IMR-90 (cell line): ENCODE measurements around the gene CENPA. TPM values are rescaled to one million over a fixed set of nuclear protein-coding genes. Genes with fewer than 3 reads are reported as not detected.

Experiments
- ATAC-seq: fragments of 200-7000 bp; cut with Tn5 transposase; 2 replicates; pipeline ENCODE4 v1.9.1; 2020; ENCODE audit warnings: low read depth, mild to moderate bottlenecking, moderate library complexity
- BruUV-seq: library from RNA; stranded (reverse); fragments of 400-500 nt; replicated peaks from 2 replicates; lab custom pipeline; 2021; lab: Mats Ljungman, UMichigan
- CTCF ChIA-PET: fragments of 300-600 bp; formaldehyde crosslinking; extraction: SDS; loops from one replicate; lab custom pipeline; 2021; ENCODE audit warnings: antibody characterized with exemption; lab: Yijun Ruan, JAX
- POLR2A ChIA-PET: fragments of 300-600 bp; sonication (Branson Sonifier 250); formaldehyde crosslinking; loops from one replicate; lab custom pipeline; 2022; ENCODE audit warnings: antibody characterized with exemption; ENCODE audit not compliant: unreplicated experiment; lab: Charles Lee
- DNase-seq: peaks from one replicate; pipeline ENCODE4 v3.0.0; 2013
- H2AFZ ChIP-seq: replicated peaks from 2 replicates; pipeline ENCODE3; 2013; ENCODE audit warnings: low read length, mild to moderate bottlenecking; ENCODE audit not compliant: poor library complexity
- H2AK5ac ChIP-seq: 2 replicates; pipeline ENCODE4 v1.6.1; 2013; ENCODE audit warnings: low read depth, low read length, inconsistent platforms
- H2AK9ac ChIP-seq: replicated peaks from 2 replicates; pipeline ENCODE3; 2013; ENCODE audit warnings: mild to moderate bottlenecking, low read depth, low read length, moderate library complexity; ENCODE audit not compliant: poor library complexity
- H2BK120ac ChIP-seq: 2 replicates; pipeline ENCODE4 v1.6.1; 2013; ENCODE audit warnings: low read depth, low read length, inconsistent platforms
- H2BK15ac ChIP-seq: 3 replicates; pipeline ENCODE4 v1.6.1; 2013; ENCODE audit warnings: low read depth, low read length, inconsistent platforms
- H2BK20ac ChIP-seq: 2 replicates; pipeline ENCODE4 v1.6.1; 2013; ENCODE audit warnings: low read depth, mild to moderate bottlenecking, inconsistent platforms, low read length, moderate library complexity
- H2BK5ac ChIP-seq: 2 replicates; pipeline ENCODE4 v1.6.1; 2013; ENCODE audit warnings: mild to moderate bottlenecking, low read depth, low read length, inconsistent platforms; ENCODE audit not compliant: poor library complexity, severe bottlenecking
- H3K14ac ChIP-seq: replicated peaks from 2 replicates; pipeline ENCODE4 v1.6.1; 2013; ENCODE audit warnings: low read depth, low read length, inconsistent platforms
- H3K18ac ChIP-seq: 2 replicates; pipeline ENCODE4 v1.6.1; 2013; ENCODE audit warnings: low read depth, low read length, control low read depth
- H3K23ac ChIP-seq: 2 replicates; pipeline ENCODE4 v1.6.1; 2013; ENCODE audit warnings: low read depth, low read length, inconsistent platforms
- H3K27ac ChIP-seq: 2 replicates; pipeline ENCODE4 v1.5.1; 2013; ENCODE audit warnings: mild to moderate bottlenecking, control low read depth, low read length; ENCODE audit not compliant: insufficient read depth
- H3K27me3 ChIP-seq: 2 replicates; pipeline ENCODE4 v1.6.1; 2013; ENCODE audit warnings: low read length; ENCODE audit not compliant: control insufficient read depth, insufficient read depth
- H3K36me3 ChIP-seq: 2 replicates; pipeline ENCODE4 v1.6.1; 2013; ENCODE audit warnings: low read length, mixed read lengths; ENCODE audit not compliant: control insufficient read depth, insufficient read depth
- H3K4ac ChIP-seq: 2 replicates; pipeline ENCODE4 v1.6.1; 2013; ENCODE audit warnings: low read depth, low read length, inconsistent platforms
- H3K4me1 ChIP-seq: 2 replicates; pipeline ENCODE4 v1.6.1; 2013; ENCODE audit warnings: low read length, mixed read lengths; ENCODE audit not compliant: control insufficient read depth, insufficient read depth
- H3K4me2 ChIP-seq: 2 replicates; pipeline ENCODE4 v1.6.1; 2013; ENCODE audit warnings: low read depth, mild to moderate bottlenecking, control low read depth, low read length, moderate library complexity
- H3K4me3 ChIP-seq: 2 replicates; pipeline ENCODE4 v1.5.1; 2013; ENCODE audit warnings: low read depth, mild to moderate bottlenecking, control low read depth, low read length, moderate library complexity; ENCODE audit not compliant: insufficient read depth
- H3K56ac ChIP-seq: 2 replicates; pipeline ENCODE4 v1.6.1; 2013; ENCODE audit warnings: low read length, inconsistent platforms; ENCODE audit not compliant: insufficient read depth; ENCODE audit errors: extremely low read depth
- H3K79me1 ChIP-seq, 2 experiments: 2 replicates each; pipeline ENCODE4 v1.6.1; 2013; ENCODE audit warnings: low read length in 2 of 2, inconsistent platforms in 1 of 2, low read depth in 1 of 2
- H3K9ac ChIP-seq: 2 replicates; pipeline ENCODE4 v1.6.1; 2013; ENCODE audit warnings: low read depth, low read length, control low read depth
- H3K9me1 ChIP-seq: 2 replicates; pipeline ENCODE4 v1.6.1; 2013; ENCODE audit warnings: low read length, inconsistent platforms; ENCODE audit not compliant: insufficient read depth
- H3K9me3 ChIP-seq: 2 replicates; pipeline ENCODE4 v1.6.1; 2013; ENCODE audit warnings: low read length; ENCODE audit not compliant: control insufficient read depth, insufficient read depth
- H4K20me1 ChIP-seq: 2 replicates; pipeline ENCODE4 v1.6.1; 2013; ENCODE audit warnings: low read length, inconsistent platforms; ENCODE audit not compliant: insufficient read depth
- H4K5ac ChIP-seq: 2 replicates; pipeline ENCODE4 v1.6.1; 2013; ENCODE audit warnings: mild to moderate bottlenecking, low read depth, low read length, control low read depth
- H4K8ac ChIP-seq, 2 experiments: 2 replicates each; pipeline ENCODE4 v1.6.1; 2013; ENCODE audit warnings: low read depth in 2 of 2, low read length in 2 of 2, control low read depth in 1 of 2, inconsistent platforms in 1 of 2
- H4K91ac ChIP-seq: 2 replicates; pipeline ENCODE4 v1.6.1; 2013; ENCODE audit warnings: low read depth, low read length, inconsistent platforms; ENCODE audit not compliant: insufficient read depth
- CHD1 ChIP-seq: IDR thresholded peaks from 2 replicates; pipeline ENCODE4 v1.6.1; 2012; ENCODE audit warnings: low read depth, low read length, improper control_type of control experiment
- MAFK ChIP-seq: IDR thresholded peaks from 2 replicates; pipeline ENCODE4 v1.6.1; 2012; ENCODE audit warnings: low read depth, low read length, improper control_type of control experiment
- MAZ ChIP-seq: IDR thresholded peaks from 2 replicates; pipeline ENCODE4 v1.6.1; 2012; ENCODE audit warnings: low read depth, mild to moderate bottlenecking, low read length, improper control_type of control experiment, moderate library complexity, borderline replicate concordance
- WGBS, 2 experiments: methylation state at CpG; one replicate each; pipeline versions ENCODE4 v1.1.5 to v1.1.7; 2013; ENCODE audit warnings: missing lambda C conversion rate in 2 of 2; ENCODE audit not compliant: insufficient read length in 1 of 2; ENCODE audit errors: extremely low coverage in 2 of 2; 5-methylcytosine and 5-hydroxymethylcytosine counted together
- dilution Hi-C: fragments of 300-500 bp; cut with HindIII; formaldehyde crosslinking; loops from one replicate; pipeline ENCODE4 v1.14.3; 2018; ENCODE audit warnings: low sequenced_read_pairs; ENCODE audit not compliant: unreplicated experiment
- in situ Hi-C: fragments of 300-500 bp; cut with MboI; formaldehyde crosslinking; loops from 3 replicates; pipeline ENCODE4 v1.14.3; 2019; ENCODE audit warnings: low sequenced_read_pairs, inconsistent platforms, mixed read lengths
- intact Hi-C: fragments of 100-400 bp; cut with micrococcal nuclease; formaldehyde crosslinking; loops from 2 replicates; pipeline ENCODE4 v1.10.0; 2022
- polyA plus RNA-seq, 3 experiments: library from polyadenylated mRNA; depleted of rRNA; stranded (reverse); fragments of >200 nt; gene quantifications; 2 replicates each; pipeline ENCODE4 v1.2.3, GENCODE V29; 2012; ENCODE audit warnings: low replicate concordance in 1 of 3
- total RNA-seq: library from RNA; depleted of rRNA; stranded (reverse); fragments of >200 nt; gene quantifications from 2 replicates; pipeline ENCODE4 v1.2.3, GENCODE V29; 2012
- TF ChIP-seq, protein P1 (sequence below): conservative IDR thresholded peaks from 2 replicates; pipeline ENCODE4 v1.5.1; 2012; ENCODE audit warnings: mild to moderate bottlenecking, low read depth, low read length, improper control_type of control experiment
- TF ChIP-seq, protein P2 (sequence below): fragments of 150-350 bp; IDR thresholded peaks from 2 replicates; pipeline ENCODE4 v1.6.1; 2017; ENCODE audit warnings: mild to moderate bottlenecking, antibody characterized with exemption, low read length, low read depth

CENPA gene
- total and polyA plus RNA-seq, 2 of the 4 experiments (the other 2 are of a cell fraction): 7.7 to 14.9 TPM

DNA sequence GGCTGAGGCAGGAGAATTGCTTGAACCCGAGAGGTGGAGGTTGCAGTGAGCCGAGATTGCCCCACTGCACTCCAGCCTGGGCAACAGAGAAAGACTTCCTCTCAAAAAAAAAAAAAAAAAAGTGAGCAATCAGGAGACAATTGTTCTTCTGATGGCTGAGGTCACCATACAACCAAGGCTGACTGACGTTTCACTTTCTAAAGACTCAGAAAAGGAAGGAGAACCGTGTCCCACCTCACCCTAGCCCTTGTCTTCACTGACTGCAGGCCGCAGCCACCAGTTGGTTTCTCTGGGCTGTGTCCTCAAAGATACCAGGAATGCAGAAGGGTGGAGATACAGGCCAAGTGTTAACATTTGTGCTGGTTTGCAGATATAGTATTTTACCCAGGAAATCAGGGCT, 29.5 kb upstream of the CENPA start:
- Histone ChIP-seq H2BK5ac (no peak overlapping the region), H3K14ac (no peak overlapping the region), H3K4ac (peak overlapping the region; percentile 88), H2BK20ac (peak overlapping the region; percentile 92), H3K4me2 (no peak overlapping the region), H2AK9ac (no peak overlapping the region), H3K23ac (no peak overlapping the region), H3K18ac (peak overlapping the region; percentile 81), H3K79me1 (peaks cover 0 to 15% of the 10 kb centered on the region in 2 experiments; a peak in 1 of 4 replicates), H2BK15ac (peak overlapping the region; percentile 90), H4K20me1 (no peaks in the 10 kb centered on the region), H3K27ac (peak overlapping the region; percentile 19; the same call in 1 of the 2 replicates), H3K36me3 (no peaks in the 10 kb centered on the region), H3K56ac (no peak overlapping the region), H3K9me3 (peaks cover 2% of the 10 kb centered on the region), H2AFZ (no peak overlapping the region), H2AK5ac (peak overlapping the region; percentile 86), H3K9me1 (peaks cover 10% of the 10 kb centered on the region), H4K8ac (peak overlapping the region in 1 of 2 experiments; percentile 77; a peak in 2 of 4 replicates), H3K27me3 (no peaks in the 10 kb centered on the region), H4K5ac (peak overlapping the region; percentile 67; the same call in 1 of the 2 replicates), H4K91ac (peak overlapping the region; percentile 87), H3K4me3 (no peak overlapping the region), H2BK120ac (peak overlapping the region; percentile 91), H3K9ac (no peak overlapping the region), H3K4me1 (peaks cover 15% of the 10 kb centered on the region)
- no TSS peak for BruUV-seq
- in situ Hi-C loops: no loop called here
- no CpG with 5 or more reads among the region's 5 CpGs for WGBS, 2 experiments
- dilution Hi-C loops: no loop called here
- CTCF ChIA-PET: interaction anchor here (1.1 kb wide), 1 partner anchor 90 kb away, joined by 3 read pairs; no protein-coding TSS in a partner anchor
- POLR2A ChIA-PET: no interaction called here
- ATAC-seq: no peak
- DNase-seq: no peak
- no peak for TF ChIP-seq CHD1
- TF ChIP-seq, protein P1, sequence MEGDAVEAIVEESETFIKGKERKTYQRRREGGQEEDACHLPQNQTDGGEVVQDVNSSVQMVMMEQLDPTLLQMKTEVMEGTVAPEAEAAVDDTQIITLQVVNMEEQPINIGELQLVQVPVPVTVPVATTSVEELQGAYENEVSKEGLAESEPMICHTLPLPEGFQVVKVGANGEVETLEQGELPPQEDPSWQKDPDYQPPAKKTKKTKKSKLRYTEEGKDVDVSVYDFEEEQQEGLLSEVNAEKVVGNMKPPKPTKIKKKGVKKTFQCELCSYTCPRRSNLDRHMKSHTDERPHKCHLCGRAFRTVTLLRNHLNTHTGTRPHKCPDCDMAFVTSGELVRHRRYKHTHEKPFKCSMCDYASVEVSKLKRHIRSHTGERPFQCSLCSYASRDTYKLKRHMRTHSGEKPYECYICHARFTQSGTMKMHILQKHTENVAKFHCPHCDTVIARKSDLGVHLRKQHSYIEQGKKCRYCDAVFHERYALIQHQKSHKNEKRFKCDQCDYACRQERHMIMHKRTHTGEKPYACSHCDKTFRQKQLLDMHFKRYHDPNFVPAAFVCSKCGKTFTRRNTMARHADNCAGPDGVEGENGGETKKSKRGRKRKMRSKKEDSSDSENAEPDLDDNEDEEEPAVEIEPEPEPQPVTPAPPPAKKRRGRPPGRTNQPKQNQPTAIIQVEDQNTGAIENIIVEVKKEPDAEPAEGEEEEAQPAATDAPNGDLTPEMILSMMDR: no peak
- TF ChIP-seq MAZ: no peak
- TF ChIP-seq, protein P2, sequence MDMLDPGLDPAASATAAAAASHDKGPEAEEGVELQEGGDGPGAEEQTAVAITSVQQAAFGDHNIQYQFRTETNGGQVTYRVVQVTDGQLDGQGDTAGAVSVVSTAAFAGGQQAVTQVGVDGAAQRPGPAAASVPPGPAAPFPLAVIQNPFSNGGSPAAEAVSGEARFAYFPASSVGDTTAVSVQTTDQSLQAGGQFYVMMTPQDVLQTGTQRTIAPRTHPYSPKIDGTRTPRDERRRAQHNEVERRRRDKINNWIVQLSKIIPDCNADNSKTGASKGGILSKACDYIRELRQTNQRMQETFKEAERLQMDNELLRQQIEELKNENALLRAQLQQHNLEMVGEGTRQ: no peak
- TF ChIP-seq MAFK: no peak
- intact Hi-C loops: no loop called here
